H1 (cell line): ENCODE measurements around the gene C9orf50. TPM values are rescaled to one million over a fixed set of nuclear protein-coding genes. Genes with fewer than 3 reads are reported as not detected.

Experiments
- CTCF ChIA-PET: fragments of 300-600 bp; sonication (Branson Sonifier 250); formaldehyde crosslinking; loops from one replicate; lab custom pipeline; 2021; ENCODE audit not compliant: partially characterized antibody; lab: Charles Lee
- POLR2A ChIA-PET: fragments of 300-600 bp; sonication (Branson Sonifier 250); formaldehyde crosslinking; loops from one replicate; lab custom pipeline; 2021; ENCODE audit warnings: inconsistent platforms; ENCODE audit not compliant: partially characterized antibody; lab: Charles Lee
- DNase-seq, 2 experiments: peaks; one replicate each; pipeline versions ENCODE4 v3.0.0 to v3.0.0-alpha.2; 2010 to 2022; ENCODE audit warnings: low spot score in 2 of 2, low read depth in 1 of 2, mixed read lengths in 1 of 2
- FAIRE-seq: peaks from 2 replicates; lab custom pipeline; 2011; peaks lifted over from hg19 to GRCh38; lab: Jason Lieb, UNC
- H2AFZ ChIP-seq: 2 replicates; pipeline ENCODE4 v1.8.1; 2012; ENCODE audit warnings: low read length, inconsistent platforms
- H2AK5ac ChIP-seq: 2 replicates; pipeline ENCODE4 v1.6.1; 2013; ENCODE audit warnings: low read depth, low read length
- H2BK120ac ChIP-seq: replicated peaks from 2 replicates; pipeline ENCODE3; 2013; ENCODE audit warnings: low read depth, low read length, inconsistent platforms
- H2BK12ac ChIP-seq: 2 replicates; pipeline ENCODE4 v1.6.1; 2013; ENCODE audit warnings: low read depth, low read length
- H2BK15ac ChIP-seq: 2 replicates; pipeline ENCODE4 v1.6.1; 2013; ENCODE audit warnings: low read length
- H2BK20ac ChIP-seq: 2 replicates; pipeline ENCODE4 v1.6.1; 2013; ENCODE audit warnings: low read length
- H2BK5ac ChIP-seq: 2 replicates; pipeline ENCODE4 v1.6.1; 2013; ENCODE audit warnings: low read depth, low read length
- H3K14ac ChIP-seq: 2 replicates; pipeline ENCODE4 v1.6.1; 2013; ENCODE audit warnings: inconsistent platforms; ENCODE audit not compliant: insufficient read length
- H3K18ac ChIP-seq: 2 replicates; pipeline ENCODE4 v1.6.1; 2013; ENCODE audit warnings: low read length; ENCODE audit errors: extremely low read depth
- H3K23ac ChIP-seq: 2 replicates; pipeline ENCODE4 v1.6.1; 2013; ENCODE audit warnings: inconsistent platforms; ENCODE audit not compliant: insufficient read length
- H3K23me2 ChIP-seq: 2 replicates; pipeline ENCODE4 v1.6.1; 2013; ENCODE audit warnings: low read depth, low read length
- H3K27ac ChIP-seq: 2 replicates; pipeline ENCODE4 v1.6.1; 2011; ENCODE audit warnings: low read depth, low read length, inconsistent platforms
- H3K27me3 ChIP-seq, 4 experiments: replicated peaks in 1 of 4; 1 replicate in 1 of 4; 2 replicates in 3 of 4; pipeline versions ENCODE4 v1.6.1 to v1.8.1; 2011 to 2013; ENCODE audit warnings: low read length in 3 of 4, mild to moderate bottlenecking in 3 of 4, inconsistent platforms in 2 of 4, mixed read lengths in 2 of 4, moderate library complexity in 1 of 4; ENCODE audit not compliant: control insufficient read depth in 3 of 4, insufficient read depth in 3 of 4; ENCODE audit errors: extremely low read depth in 1 of 4
- H3K36me3 ChIP-seq, 4 experiments: 2 replicates each; pipeline versions ENCODE4 v1.6.1 to v1.8.1; 2011 to 2013; ENCODE audit warnings: mild to moderate bottlenecking in 4 of 4, low read length in 3 of 4, moderate library complexity in 2 of 4, control low read depth in 1 of 4, inconsistent platforms in 1 of 4; ENCODE audit not compliant: insufficient read depth in 4 of 4, control insufficient read depth in 2 of 4
- H3K4ac ChIP-seq: replicated peaks from 2 replicates; pipeline ENCODE3; 2013; ENCODE audit warnings: low read length, low read depth, mixed read lengths, inconsistent platforms; ENCODE audit not compliant: insufficient read length
- H3K4me1 ChIP-seq, 4 experiments: replicated peaks in 1 of 4; 1 replicate in 1 of 4; 2 replicates in 3 of 4; pipeline versions ENCODE4 v1.6.1 to v1.8.1; 2011 to 2013; ENCODE audit warnings: low read length in 3 of 4, inconsistent platforms in 2 of 4, mixed read lengths in 1 of 4; ENCODE audit not compliant: insufficient read depth in 4 of 4, control insufficient read depth in 3 of 4
- H3K4me2 ChIP-seq, 2 experiments: 2 replicates each; pipeline versions ENCODE4 v1.6.1 to v1.8.1; 2011 to 2013; ENCODE audit warnings: low read depth in 2 of 2, low read length in 2 of 2, control low read depth in 1 of 2, inconsistent platforms in 1 of 2, mild to moderate bottlenecking in 1 of 2; ENCODE audit not compliant: insufficient read depth in 1 of 2
- H3K4me3 ChIP-seq, 4 experiments: fragments of 200-600, 300-600 bp in 1 of 4; sonication (generic), shearing (Covaris generic), sonication (Bioruptor Twin) in 1 of 4; 2 replicates each; pipeline versions ENCODE4 v1.5.1 to v1.8.1; 2011 to 2016; ENCODE audit warnings: low read length in 4 of 4, low read depth in 3 of 4, control low read depth in 2 of 4, inconsistent platforms in 2 of 4, mild to moderate bottlenecking in 2 of 4, mixed read lengths in 1 of 4, moderate library complexity in 1 of 4; ENCODE audit not compliant: insufficient read depth in 2 of 4; ENCODE audit errors: extremely low read depth in 1 of 4
- H3K56ac ChIP-seq: replicated peaks from 2 replicates; pipeline ENCODE3; 2013; ENCODE audit warnings: low read depth, mild to moderate bottlenecking, mixed read lengths, low read length, inconsistent platforms; ENCODE audit not compliant: insufficient read length
- H3K79me1 ChIP-seq: 2 replicates; pipeline ENCODE4 v1.6.1; 2013; ENCODE audit warnings: low read depth, low read length, control low read depth
- H3K79me2 ChIP-seq, 2 experiments: 2 replicates each; pipeline versions ENCODE4 v1.6.1 to v1.8.1; 2012 to 2013; ENCODE audit warnings: low read length in 2 of 2, mild to moderate bottlenecking in 2 of 2, inconsistent platforms in 1 of 2; ENCODE audit not compliant: insufficient read depth in 2 of 2, control insufficient read depth in 1 of 2
- H3K9ac ChIP-seq, 4 experiments: replicated peaks in 1 of 4; 1 replicate in 1 of 4; 2 replicates in 3 of 4; pipeline versions ENCODE4 v1.6.1 to v1.8.1; 2011 to 2013; ENCODE audit warnings: low read depth in 3 of 4, low read length in 3 of 4, control low read depth in 2 of 4, mild to moderate bottlenecking in 2 of 4, moderate library complexity in 2 of 4, inconsistent platforms in 1 of 4; ENCODE audit errors: extremely low read depth in 1 of 4
- H3K9me3 ChIP-seq, 2 experiments: 2 replicates each; pipeline versions ENCODE4 v1.6.1 to v1.8.1; 2012 to 2013; ENCODE audit warnings: mild to moderate bottlenecking in 2 of 2, moderate library complexity in 2 of 2, control low read depth in 1 of 2, inconsistent platforms in 1 of 2, low read depth in 1 of 2, low read length in 1 of 2, mixed read lengths in 1 of 2; ENCODE audit not compliant: insufficient read depth in 2 of 2
- H4K20me1 ChIP-seq, 2 experiments: replicated peaks in 1 of 2; 2 replicates each; pipeline versions ENCODE3 to v1.8.1; 2011 to 2013; ENCODE audit warnings: inconsistent platforms in 2 of 2, low read length in 2 of 2, mild to moderate bottlenecking in 1 of 2; ENCODE audit not compliant: insufficient read depth in 2 of 2, control insufficient read depth in 1 of 2
- H4K5ac ChIP-seq: 2 replicates; pipeline ENCODE4 v1.6.1; 2013; ENCODE audit warnings: low read length, low read depth, mixed read lengths, inconsistent platforms; ENCODE audit not compliant: insufficient read length
- H4K8ac ChIP-seq: 2 replicates; pipeline ENCODE4 v1.8.0; 2013; ENCODE audit warnings: mild to moderate bottlenecking, moderate library complexity, low read length, inconsistent platforms; ENCODE audit not compliant: insufficient read depth; ENCODE audit errors: extremely low read depth
- H4K91ac ChIP-seq: replicated peaks from 2 replicates; pipeline ENCODE3; 2013; ENCODE audit warnings: low read length, mixed read lengths, inconsistent platforms; ENCODE audit not compliant: insufficient read length
- BRCA1 ChIP-seq: IDR thresholded peaks from 2 replicates; pipeline ENCODE4 v1.6.1; 2012; ENCODE audit warnings: low read depth, low read length, improper control_type of control experiment
- CBX8 ChIP-seq: fragments of 300-800, 300-1000 bp; sonication (generic); IDR thresholded peaks from 2 replicates; pipeline ENCODE4 v1.7.1; 2016; ENCODE audit warnings: low read depth, low read length, borderline replicate concordance
- CHD2 ChIP-seq: IDR thresholded peaks from 2 replicates; pipeline ENCODE4 v1.6.1; 2012; ENCODE audit warnings: low read length, improper control_type of control experiment
- EGR1 ChIP-seq: IDR thresholded peaks from 2 replicates; pipeline ENCODE4 v1.6.1; 2011; ENCODE audit warnings: low read depth, low read length, borderline replicate concordance
- MAFK ChIP-seq: IDR thresholded peaks from 2 replicates; pipeline ENCODE4 v1.6.1; 2012; ENCODE audit warnings: low read depth, mild to moderate bottlenecking, improper control_type of control experiment, low read length
- NRF1 ChIP-seq: IDR thresholded peaks from 2 replicates; pipeline ENCODE4 v1.6.1; 2011; ENCODE audit warnings: mild to moderate bottlenecking, low read depth, low read length, improper control_type of control experiment
- POLR2AphosphoS5 ChIP-seq: IDR thresholded peaks from 2 replicates; pipeline ENCODE4 v1.6.1; 2011; ENCODE audit warnings: low read depth, low read length
- POU5F1 ChIP-seq: IDR thresholded peaks from 2 replicates; pipeline ENCODE4 v1.6.1; 2011; ENCODE audit warnings: low read depth, mild to moderate bottlenecking, low read length, moderate library complexity
- RBBP5 ChIP-seq: IDR thresholded peaks from 2 replicates; pipeline ENCODE4 v1.7.1; 2012; ENCODE audit warnings: low read depth, mild to moderate bottlenecking, inconsistent platforms, low read length, moderate library complexity, borderline replicate concordance
- RXRA ChIP-seq: IDR thresholded peaks from 2 replicates; pipeline ENCODE4 v1.6.1; 2011; ENCODE audit warnings: low read depth, mild to moderate bottlenecking, low read length, moderate library complexity; ENCODE audit not compliant: insufficient read depth
- SP1 ChIP-seq: IDR thresholded peaks from 2 replicates; pipeline ENCODE4 v1.6.1; 2011; ENCODE audit warnings: low read depth, low read length
- SP2 ChIP-seq: IDR thresholded peaks from 2 replicates; pipeline ENCODE4 v1.6.1; 2012; ENCODE audit warnings: mild to moderate bottlenecking, low read length, inconsistent platforms
- TBP ChIP-seq: IDR thresholded peaks from 2 replicates; pipeline ENCODE4 v1.6.1; 2011; ENCODE audit warnings: low read depth, low read length, improper control_type of control experiment
- ZNF274 ChIP-seq: IDR thresholded peaks from 2 replicates; pipeline ENCODE4 v1.7.0; 2012; ENCODE audit warnings: low read length, borderline replicate concordance; ENCODE audit errors: extremely low read depth
- WGBS, 2 experiments: shearing (Covaris generic) in 1 of 2; methylation state at CpG; one replicate each; pipeline versions ENCODE4 v1.1.6 to v1.1.7; 2013 to 2015; ENCODE audit warnings: low lambda C conversion rate in 2 of 2, mixed read lengths in 2 of 2, inconsistent platforms in 1 of 2, low coverage in 1 of 2, missing lambda C conversion rate in 1 of 2; ENCODE audit not compliant: insufficient replicate concordance in 2 of 2, insufficient coverage in 1 of 2, insufficient read length in 1 of 2; ENCODE audit errors: extremely low coverage in 1 of 2, missing lambda C conversion rate in 1 of 2; 5-methylcytosine and 5-hydroxymethylcytosine counted together
- polyA plus RNA-seq, 7 experiments: library from polyadenylated mRNA; depleted of rRNA in 3 of 7; stranded (reverse) in 5 of 7; unstranded in 2 of 7; fragments of >200 nt in 5 of 7; fragments of 200-250 nt in 2 of 7; gene quantifications; 1 replicate in 5 of 7; 2 replicates in 1 of 7; 4 replicates in 1 of 7; pipeline versions ENCODE4 v1.2.1 to v1.2.3, GENCODE V29; 2011 to 2013; ENCODE audit warnings: missing spikeins in 2 of 7, mixed read lengths in 2 of 7
- total RNA-seq: library from RNA; stranded (reverse); fragmentation: NEBNext Ultra II Directional; extraction: Animal tissue kit (Norgen Biotek cat#: 25700); gene quantifications from 2 replicates; pipeline ENCODE4 v1.2.1, GENCODE V29; 2021

The C9orf50 gene
- total and polyA plus RNA-seq, 2 of the 8 experiments (the other 6 are each of a cell fraction or from before 2014, with no cell fraction given): not detected

GRCh38 chr9:129566563-129567266 lies 54.2 kb downstream of the C9orf50 start:
- ChIA-PET POLR2A (interaction anchor here (0.9 to 2.0 kb wide), 3 partner anchors 9 to 31 kb away, joined by 3 to 8 read pairs (median 5); no protein-coding TSS in a partner anchor), CTCF (interaction anchor here (0.6 to 1.5 kb wide), 6 partner anchors 10 to 72 kb away, joined by 3 to 6 read pairs (median 3); no protein-coding TSS in a partner anchor)
- TF ChIP-seq RBBP5: no peak
- TF ChIP-seq ZNF274: no peak
- no peak for TF ChIP-seq MAFK
- no peak for TF ChIP-seq TBP
- TF ChIP-seq CBX8: no peak
- no peak for TF ChIP-seq EGR1
- no peak for TF ChIP-seq CHD2
- TF ChIP-seq BRCA1: no peak
- TF ChIP-seq RXRA: no peak
- no peak for TF ChIP-seq NRF1
- TF ChIP-seq POU5F1: no peak
- no peak for TF ChIP-seq POLR2AphosphoS5
- TF ChIP-seq SP1: no peak
- no peak for TF ChIP-seq SP2

More at GRCh38 chr9:129566563-129567266, 54.2 kb downstream of the C9orf50 start:
- Histone ChIP-seq H3K4me3 (no peak overlapping the region), H3K9ac (no peak overlapping the region), H3K56ac (no peak overlapping the region), H3K14ac (no peak overlapping the region), H3K9me3 (no peaks in the 10 kb centered on the region), H3K27ac (no peak overlapping the region), H2AFZ (no peak overlapping the region), H2BK15ac (peak overlapping the region; percentile 36; the same call in 1 of the 2 replicates), H4K8ac (no peak overlapping the region), H2AK5ac (0 out of 2 replicates have a peak overlapping the region, but pooled peaks have one; percentile 24), H3K4me1 (peaks cover 7 to 35% (median 20%) of the 10 kb centered on the region in 4 experiments), H2BK120ac (no peak overlapping the region), H3K79me2 (no peaks in the 10 kb centered on the region), H3K23me2 (peaks cover 12% of the 10 kb centered on the region), H3K79me1 (no peaks in the 10 kb centered on the region), H3K27me3 (peaks cover 0 to 5% (median 1%) of the 10 kb centered on the region in 4 experiments; a peak in 2 of 7 replicates), H4K5ac (no peak overlapping the region), H3K4ac (no peak overlapping the region), H4K20me1 (no peaks in the 10 kb centered on the region), H4K91ac (no peak overlapping the region), H3K36me3 (no peaks in the 10 kb centered on the region), H3K23ac (no peak overlapping the region), H3K18ac (no peak overlapping the region; the same call in 1 of the 2 replicates), H2BK5ac (0 out of 2 replicates have a peak overlapping the region, but pooled peaks have one; percentile 83), H2BK12ac (peak overlapping the region; percentile 96; the same call in 1 of the 2 replicates), H2BK20ac (no peak overlapping the region; the same call in 1 of the 2 replicates), H3K4me2 (no peak overlapping the region)
- WGBS, 2 experiments: 86% methylated on average over 21 of the region's 25 CpGs; no CpG with 5 or more reads in 1 of the 2 experiments
- FAIRE-seq (no peak), DNase-seq (no peak)
